ENCODE measurements around the gene KIF26A. TPM values are rescaled to one million over a fixed set of nuclear protein-coding genes. Genes with fewer than 3 reads are reported as not detected.

KIF26A gene
- total RNA-seq, 1 donor from 2014 or later = 1.4 TPM

DNA sequence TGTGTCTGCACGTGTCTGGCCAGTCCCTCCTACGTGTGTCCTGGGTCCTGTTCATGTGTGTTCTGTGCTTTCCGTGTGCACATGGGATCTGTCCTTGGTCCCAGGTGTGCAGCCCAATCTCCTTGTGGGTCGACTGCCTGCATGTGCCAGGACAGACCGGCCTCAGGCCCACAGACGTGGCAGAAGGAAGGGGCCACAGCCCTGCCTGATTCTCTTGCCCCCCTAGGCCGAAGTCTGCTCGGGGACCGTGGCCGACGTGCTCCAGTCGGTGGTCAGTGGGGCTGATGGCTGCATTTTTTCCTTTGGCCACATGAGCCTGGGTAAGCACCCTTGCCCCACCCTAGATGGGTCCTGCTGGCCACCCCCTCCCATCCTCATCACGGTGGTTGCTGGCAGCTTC lies 34.0 kb downstream of the KIF26A start:
- Mint-ChIP-seq H3K27me3 (ENCODE audit: low read depth, unreplicated experiment) (peaks cover 2% of the 10 kb centered on the region), H3K36me3 (ENCODE audit: low read depth, unreplicated experiment) (no peaks in the 10 kb centered on the region), H3K9me3 (ENCODE audit: unreplicated experiment) (no peaks in the 10 kb centered on the region), H3K4me1 (ENCODE audit: low read depth, unreplicated experiment) (no peaks in the 10 kb centered on the region), H3K4me3 (ENCODE audit: unreplicated experiment) (no peak overlapping the region), H3K27ac (ENCODE audit: unreplicated experiment) (no peak overlapping the region)
- TF ChIP-seq CTCF (IDR thresholded peaks at IDR 0.05; ENCODE audit: insufficient read depth, low read depth, low read length) (no peak), EZH2 (IDR thresholded peaks at IDR 0.05; ENCODE audit: insufficient read depth, low read length) (no peak)
- no peak overlapping the region for H3K4me2 ChIP-seq (ENCODE audit: low read length)
- no peak overlapping the region for H3K9ac ChIP-seq (ENCODE audit: low read length)
- H3K4me1 ChIP-seq (ENCODE audit: insufficient read depth, low read length) = no peaks in the 10 kb centered on the region
- no peaks in the 10 kb centered on the region for H3K36me3 ChIP-seq (ENCODE audit: insufficient read depth, low read length)
- FAIRE-seq = no peak
- H3K27me3 ChIP-seq (ENCODE audit: insufficient read depth, low read length) = peaks cover 8% of the 10 kb centered on the region
- no peak overlapping the region for H3K4me3 ChIP-seq (ENCODE audit: insufficient read depth, low read depth, low read length)
- H2AFZ ChIP-seq (ENCODE audit: low read depth, low read length) = no peak overlapping the region
- H3K79me2 ChIP-seq (ENCODE audit: insufficient read depth, low read length) = no peaks in the 10 kb centered on the region
- H3K27ac ChIP-seq (ENCODE audit: low read depth, low read length) = no peak overlapping the region
- no peak for DNase-seq (ENCODE audit: low read depth)
- H3K9me3 ChIP-seq (ENCODE audit: insufficient read depth, low read depth, low read length) = no peaks in the 10 kb centered on the region
- no peaks in the 10 kb centered on the region for H4K20me1 ChIP-seq (ENCODE audit: insufficient read depth, low read length)

DNA sequence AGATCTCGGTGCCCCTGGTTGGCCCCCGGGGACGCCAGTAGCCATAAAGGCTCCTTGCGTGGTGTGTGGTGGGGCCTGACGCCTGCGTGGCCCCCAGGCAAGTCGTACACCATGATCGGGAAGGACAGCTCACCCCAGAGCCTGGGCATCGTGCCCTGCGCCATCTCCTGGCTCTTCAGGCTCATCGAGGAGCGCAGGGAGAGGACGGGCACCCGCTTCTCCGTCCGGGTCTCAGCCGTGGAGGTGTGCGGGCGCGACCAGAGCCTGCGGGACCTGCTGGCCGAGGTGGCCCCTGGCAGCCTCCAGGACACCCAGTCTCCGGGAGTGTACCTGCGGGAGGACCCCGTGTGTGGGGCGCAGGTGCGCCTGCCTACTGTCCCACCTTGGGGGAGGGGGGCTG lies 34.5 kb downstream of the KIF26A start:
- no peaks in the 10 kb centered on the region for H3K36me3 ChIP-seq (ENCODE audit: insufficient read depth, low read length)
- DNase-seq (ENCODE audit: low read depth) (no peak), FAIRE-seq (no peak)
- no peaks in the 10 kb centered on the region for H3K79me2 ChIP-seq (ENCODE audit: insufficient read depth, low read length)
- Mint-ChIP-seq H3K4me1 (ENCODE audit: low read depth, unreplicated experiment) (no peaks in the 10 kb centered on the region), H3K36me3 (ENCODE audit: low read depth, unreplicated experiment) (no peaks in the 10 kb centered on the region), H3K9me3 (ENCODE audit: unreplicated experiment) (no peaks in the 10 kb centered on the region), H3K27ac (ENCODE audit: unreplicated experiment) (no peak overlapping the region), H3K4me3 (ENCODE audit: unreplicated experiment) (no peak overlapping the region), H3K27me3 (ENCODE audit: low read depth, unreplicated experiment) (peaks cover 2% of the 10 kb centered on the region)
- H4K20me1 ChIP-seq (ENCODE audit: insufficient read depth, low read length) = no peaks in the 10 kb centered on the region
- no peaks in the 10 kb centered on the region for H3K4me1 ChIP-seq (ENCODE audit: insufficient read depth, low read length)
- TF ChIP-seq CTCF (IDR thresholded peaks at IDR 0.05; ENCODE audit: insufficient read depth, low read depth, low read length) (no peak), EZH2 (IDR thresholded peaks at IDR 0.05; ENCODE audit: insufficient read depth, low read length) (no peak)
- peaks cover 8% of the 10 kb centered on the region for H3K27me3 ChIP-seq (ENCODE audit: insufficient read depth, low read length)
- H3K9ac ChIP-seq (ENCODE audit: low read length) = no peak overlapping the region
- no peak overlapping the region for H3K27ac ChIP-seq (ENCODE audit: low read depth, low read length)
- H3K4me2 ChIP-seq (ENCODE audit: low read length) = no peak overlapping the region
- H2AFZ ChIP-seq (ENCODE audit: low read depth, low read length) = no peak overlapping the region
- no peak overlapping the region for H3K4me3 ChIP-seq (ENCODE audit: insufficient read depth, low read depth, low read length)
- no peaks in the 10 kb centered on the region for H3K9me3 ChIP-seq (ENCODE audit: insufficient read depth, low read depth, low read length)

- no peak for TF ChIP-seq CTCF (IDR thresholded peaks at IDR 0.05; ENCODE audit: insufficient read depth, low read depth, low read length)
- no peak for TF ChIP-seq EZH2 (IDR thresholded peaks at IDR 0.05; ENCODE audit: insufficient read depth, low read length)
- no peak for FAIRE-seq
- H3K79me2 ChIP-seq (ENCODE audit: insufficient read depth, low read length) = no peaks in the 10 kb centered on the region
- Mint-ChIP-seq H3K27me3 (ENCODE audit: low read depth, unreplicated experiment) (peaks cover 2% of the 10 kb centered on the region), H3K27ac (ENCODE audit: unreplicated experiment) (no peak overlapping the region), H3K9me3 (ENCODE audit: unreplicated experiment) (no peaks in the 10 kb centered on the region), H3K36me3 (ENCODE audit: low read depth, unreplicated experiment) (no peaks in the 10 kb centered on the region), H3K4me1 (ENCODE audit: low read depth, unreplicated experiment) (no peaks in the 10 kb centered on the region), H3K4me3 (ENCODE audit: unreplicated experiment) (no peak overlapping the region)
- H3K27ac ChIP-seq (ENCODE audit: low read depth, low read length) = no peak overlapping the region
- no peaks in the 10 kb centered on the region for H3K9me3 ChIP-seq (ENCODE audit: insufficient read depth, low read depth, low read length)
- H3K4me3 ChIP-seq (ENCODE audit: insufficient read depth, low read depth, low read length) = no peak overlapping the region
- H2AFZ ChIP-seq (ENCODE audit: low read depth, low read length) = no peak overlapping the region
- H3K9ac ChIP-seq (ENCODE audit: low read length) = no peak overlapping the region
- no peaks in the 10 kb centered on the region for H3K36me3 ChIP-seq (ENCODE audit: insufficient read depth, low read length)
- H3K27me3 ChIP-seq (ENCODE audit: insufficient read depth, low read length) = peaks cover 8% of the 10 kb centered on the region
- no peak overlapping the region for H3K4me2 ChIP-seq (ENCODE audit: low read length)
- no peaks in the 10 kb centered on the region for H3K4me1 ChIP-seq (ENCODE audit: insufficient read depth, low read length)
- no peak for DNase-seq (ENCODE audit: low read depth)
- H4K20me1 ChIP-seq (ENCODE audit: insufficient read depth, low read length) = no peaks in the 10 kb centered on the region
Observed at GRCh38 chr14:104174051-104174450, 35.7 kb downstream of the KIF26A start.

Measured in astrocyte (in vitro differentiated cells and primary cell).